HEK293 (cell line): Measurements from ENCODE around the gene BAIAP2.

Source experiments
- CTCF ChIA-PET: fragments of 350-600 bp; formaldehyde crosslinking; extraction: SDS; loops from one replicate; lab custom pipeline; 2021; ENCODE audit warnings: antibody characterized with exemption; lab: Yijun Ruan, JAX
- POLR2A ChIA-PET: fragments of 300-600 bp; formaldehyde crosslinking; extraction: SDS; loops from one replicate; lab custom pipeline; 2020; ENCODE audit warnings: antibody characterized with exemption, inconsistent platforms; lab: Yijun Ruan, JAX
- H3K27ac ChIP-seq: fragments of 200-500 bp; sonication (Bioruptor generic); 2 replicates; pipeline ENCODE4 v1.5.1; 2014; ENCODE audit warnings: low read depth, low read length, control low read depth, inconsistent platforms; ENCODE audit errors: extremely low read depth
- H3K36me3 ChIP-seq, 2 experiments: fragments of 200-500 bp in 1 of 2; sonication (Bioruptor generic) in 1 of 2; 1 replicate in 1 of 2; 2 replicates in 1 of 2; pipeline ENCODE4 v1.5.1; 2014 to 2017; ENCODE audit warnings: inconsistent platforms in 2 of 2, low read length in 2 of 2; ENCODE audit not compliant: control insufficient read depth in 2 of 2, insufficient read depth in 1 of 2
- H3K4me1 ChIP-seq: fragments of 200-500 bp; sonication (Bioruptor generic); 2 replicates; pipeline ENCODE4 v1.5.1; 2014; ENCODE audit warnings: mild to moderate bottlenecking, low read length, inconsistent platforms; ENCODE audit not compliant: control insufficient read depth, insufficient read depth
- H3K4me3 ChIP-seq: 2 replicates; pipeline ENCODE4 v1.5.1; 2011; ENCODE audit warnings: low read depth, mild to moderate bottlenecking, control low read depth, low read length, moderate library complexity
- H3K9me3 ChIP-seq: fragments of 200-500 bp; sonication (Bioruptor generic); 2 replicates; pipeline ENCODE4 v1.5.1; 2014; ENCODE audit warnings: low read depth, low read length, inconsistent platforms; ENCODE audit not compliant: control insufficient read depth, insufficient read depth
- BCL11B ChIP-seq: fragments of 450-650 bp; formaldehyde crosslinking; IDR thresholded peaks from 2 replicates; pipeline ENCODE4 v1.5.1; 2016; ENCODE audit warnings: low read depth, missing biosample characterization, missing genetic modification characterization
- HOXD13 ChIP-seq: sonication (generic); formaldehyde crosslinking; IDR thresholded peaks from 2 replicates; pipeline ENCODE4 v1.8.0; 2022; ENCODE audit warnings: missing genetic modification reagents, borderline replicate concordance
- MEIS1 ChIP-seq: sonication (generic); formaldehyde crosslinking; IDR thresholded peaks from 2 replicates; pipeline ENCODE4 v1.8.1; 2022; ENCODE audit warnings: missing genetic modification reagents, mild to moderate bottlenecking, borderline replicate concordance
- MZF1 ChIP-seq: fragments of 450-650 bp; formaldehyde crosslinking; IDR thresholded peaks from 2 replicates; pipeline ENCODE4 v1.5.1; 2017; ENCODE audit warnings: missing biosample characterization, missing genetic modification characterization, borderline replicate concordance
- SP3 ChIP-seq: fragments of 450-650 bp; formaldehyde crosslinking; IDR thresholded peaks from 2 replicates; pipeline ENCODE4 v1.5.1; 2016; ENCODE audit warnings: missing biosample characterization, missing genetic modification characterization
- YY2 ChIP-seq: fragments of 450-650 bp; formaldehyde crosslinking; IDR thresholded peaks from 2 replicates; pipeline ENCODE4 v1.5.1; 2016; ENCODE audit warnings: missing biosample characterization, missing genetic modification characterization
- ZBTB6 ChIP-seq: fragments of 450-650 bp; formaldehyde crosslinking; IDR thresholded peaks from 2 replicates; pipeline ENCODE4 v1.5.1; 2017; ENCODE audit warnings: missing biosample characterization, missing genetic modification characterization
- ZFP3 ChIP-seq: fragments of 450-650 bp; formaldehyde crosslinking; IDR thresholded peaks from 2 replicates; pipeline ENCODE4 v1.5.1; 2016; ENCODE audit warnings: low read depth, missing biosample characterization, missing genetic modification characterization
- ZNF175 ChIP-seq: fragments of 450-650 bp; formaldehyde crosslinking; IDR thresholded peaks from 2 replicates; pipeline ENCODE4 v1.5.1; 2016; ENCODE audit warnings: missing biosample characterization, missing genetic modification characterization
- ZNF214 ChIP-seq: fragments of 450-650 bp; formaldehyde crosslinking; IDR thresholded peaks from 2 replicates; pipeline ENCODE4 v1.5.1; 2017; ENCODE audit warnings: missing biosample characterization, mild to moderate bottlenecking, missing genetic modification characterization, borderline replicate concordance
- ZNF324 ChIP-seq: fragments of 450-650 bp; formaldehyde crosslinking; IDR thresholded peaks from 2 replicates; pipeline ENCODE4 v1.5.1; 2016; ENCODE audit warnings: missing biosample characterization, missing genetic modification characterization
- ZNF600 ChIP-seq: fragments of 450-650 bp; formaldehyde crosslinking; IDR thresholded peaks from 2 replicates; pipeline ENCODE4 v1.5.1; 2016; ENCODE audit warnings: missing biosample characterization, missing genetic modification characterization
- ZNF660 ChIP-seq: fragments of 450-650 bp; IDR thresholded peaks from 2 replicates; pipeline ENCODE4 v1.5.1; 2018; ENCODE audit warnings: missing biosample characterization, mild to moderate bottlenecking, missing genetic modification characterization
- ZNF677 ChIP-seq: fragments of 450-650 bp; IDR thresholded peaks from 2 replicates; pipeline ENCODE4 v1.5.0; 2018; ENCODE audit warnings: missing biosample characterization, mild to moderate bottlenecking, missing genetic modification characterization, moderate library complexity
- ZNF707 ChIP-seq: fragments of 450-650 bp; formaldehyde crosslinking; IDR thresholded peaks from 2 replicates; pipeline ENCODE4 v1.5.1; 2016; ENCODE audit warnings: missing biosample characterization, missing genetic modification characterization
- ZSCAN16 ChIP-seq: fragments of 450-650 bp; formaldehyde crosslinking; IDR thresholded peaks from 2 replicates; pipeline ENCODE4 v1.5.1; 2016; ENCODE audit warnings: missing biosample characterization, missing genetic modification characterization
- TF ChIP-seq, protein P1 (sequence below): fragments of 450-650 bp; formaldehyde crosslinking; IDR thresholded peaks from 2 replicates; pipeline ENCODE4 v1.5.1; 2016; ENCODE audit warnings: missing biosample characterization, missing genetic modification characterization
- TF ChIP-seq, protein P2 (sequence below): fragments of 450-650 bp; formaldehyde crosslinking; IDR thresholded peaks from 2 replicates; pipeline ENCODE4 v1.5.1; 2016; ENCODE audit warnings: missing biosample characterization, missing genetic modification characterization

The BAIAP2 gene

GRCh38 chr17:81084680-81085419 is 49.9 kb downstream of the BAIAP2 start:
- Histone ChIP-seq H3K4me1 (no peaks in the 10 kb centered on the region), H3K36me3 (peaks cover 0 to 49% of the 10 kb centered on the region in 2 experiments; a peak in 1 of 3 replicates), H3K4me3 (no peak overlapping the region), H3K9me3 (no peaks in the 10 kb centered on the region), H3K27ac (no peak overlapping the region)
- POLR2A ChIA-PET: no interaction called here
- TF ChIP-seq SP3 (tag by site-specific recombination) (no peak), YY2 (tag by site-specific recombination) (no peak), ZNF677 (tag by site-specific recombination) (no peak), ZNF324 (tag by site-specific recombination) (no peak), ZNF175 (no peak), ZNF707 (tag by site-specific recombination) (no peak), HOXD13 (CRISPR knock-in tag) (no peak), MEIS1 (CRISPR knock-in tag) (no peak), MZF1 (no peak), ZFP3 (tag by site-specific recombination) (no peak)
- TF ChIP-seq, protein P1, sequence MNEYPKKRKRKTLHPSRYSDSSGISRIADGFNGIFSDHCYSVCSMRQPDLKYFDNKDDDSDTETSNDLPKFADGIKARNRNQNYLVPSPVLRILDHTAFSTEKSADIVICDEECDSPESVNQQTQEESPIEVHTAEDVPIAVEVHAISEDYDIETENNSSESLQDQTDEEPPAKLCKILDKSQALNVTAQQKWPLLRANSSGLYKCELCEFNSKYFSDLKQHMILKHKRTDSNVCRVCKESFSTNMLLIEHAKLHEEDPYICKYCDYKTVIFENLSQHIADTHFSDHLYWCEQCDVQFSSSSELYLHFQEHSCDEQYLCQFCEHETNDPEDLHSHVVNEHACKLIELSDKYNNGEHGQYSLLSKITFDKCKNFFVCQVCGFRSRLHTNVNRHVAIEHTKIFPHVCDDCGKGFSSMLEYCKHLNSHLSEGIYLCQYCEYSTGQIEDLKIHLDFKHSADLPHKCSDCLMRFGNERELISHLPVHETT (tag by site-specific recombination): no peak
- TF ChIP-seq, protein P2, sequence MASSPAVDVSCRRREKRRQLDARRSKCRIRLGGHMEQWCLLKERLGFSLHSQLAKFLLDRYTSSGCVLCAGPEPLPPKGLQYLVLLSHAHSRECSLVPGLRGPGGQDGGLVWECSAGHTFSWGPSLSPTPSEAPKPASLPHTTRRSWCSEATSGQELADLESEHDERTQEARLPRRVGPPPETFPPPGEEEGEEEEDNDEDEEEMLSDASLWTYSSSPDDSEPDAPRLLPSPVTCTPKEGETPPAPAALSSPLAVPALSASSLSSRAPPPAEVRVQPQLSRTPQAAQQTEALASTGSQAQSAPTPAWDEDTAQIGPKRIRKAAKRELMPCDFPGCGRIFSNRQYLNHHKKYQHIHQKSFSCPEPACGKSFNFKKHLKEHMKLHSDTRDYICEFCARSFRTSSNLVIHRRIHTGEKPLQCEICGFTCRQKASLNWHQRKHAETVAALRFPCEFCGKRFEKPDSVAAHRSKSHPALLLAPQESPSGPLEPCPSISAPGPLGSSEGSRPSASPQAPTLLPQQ (tag by site-specific recombination): no peak
- CTCF ChIA-PET: interaction anchor here (1.5 kb wide), 1 partner anchor 14 kb away, joined by 4 read pairs; no protein-coding TSS in a partner anchor

- CTCF ChIA-PET: interaction anchor here (1.5 kb wide), 1 partner anchor 13 kb away, joined by 4 read pairs; no protein-coding TSS in a partner anchor
- H3K36me3 ChIP-seq: peaks cover 0 to 48% of the 10 kb centered on the region in 2 experiments; a peak in 1 of 3 replicates
- H3K9me3 ChIP-seq: no peaks in the 10 kb centered on the region
- no peak for TF ChIP-seq ZNF214
- TF ChIP-seq ZBTB6 (tag by site-specific recombination): no peak
- no peak for TF ChIP-seq ZSCAN16 (tag by site-specific recombination)
- no peak for TF ChIP-seq BCL11B (tag by site-specific recombination)
- no peak for TF ChIP-seq ZNF660
- TF ChIP-seq ZNF600 (tag by site-specific recombination): peak; percentile 59; the same call in 1 of the 2 replicates
- H3K4me1 ChIP-seq: no peaks in the 10 kb centered on the region
- no peak overlapping the region for H3K27ac ChIP-seq
- POLR2A ChIA-PET: no interaction called here
- no peak overlapping the region for H3K4me3 ChIP-seq
Observed at GRCh38 chr17:81085420-81085911, 50.5 kb downstream of the BAIAP2 start.
